GM15510 (cell line): ENCODE measurements around the gene PRKAA1.

ENCODE experiments used
- POLR2A ChIP-seq: IDR thresholded peaks from 3 replicates; pipeline ENCODE4 v1.6.1; 2011; ENCODE audit warnings: borderline replicate concordance; ENCODE audit not compliant: insufficient read length; ENCODE audit errors: extremely low read depth

PRKAA1 gene

GRCh38 chr5:40757400-40757799 lies 40.8 kb downstream of the PRKAA1 start:
- no peak for TF ChIP-seq POLR2A

GRCh38 chr5:40755407-40756365 lies 42.5 kb downstream of the PRKAA1 start, which contains the start of gene TTC33:
Gene TTC33, minus strand, starts transcription at chr5:40755961. Its CDS starts 8,943 bp downstream, at chr5:40747018.
- peak; percentile 40 for TF ChIP-seq POLR2A

DNA sequence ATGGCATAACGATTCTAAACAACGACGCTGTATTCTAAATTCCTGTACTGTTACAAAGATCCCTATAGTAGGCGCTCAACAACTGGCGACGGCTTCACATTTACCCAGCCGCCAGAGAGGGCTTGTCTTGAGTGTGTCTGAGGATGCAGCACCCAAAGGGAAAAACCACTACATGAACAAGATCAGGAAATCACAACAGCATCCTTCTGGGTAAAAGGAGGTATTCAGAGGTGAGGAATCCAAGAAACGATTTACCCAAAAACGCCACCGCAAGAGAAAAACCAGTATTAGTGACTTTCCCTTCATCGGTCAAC lies 43.1 kb downstream of the PRKAA1 start:
- TF ChIP-seq POLR2A = peak; percentile 1

DNA sequence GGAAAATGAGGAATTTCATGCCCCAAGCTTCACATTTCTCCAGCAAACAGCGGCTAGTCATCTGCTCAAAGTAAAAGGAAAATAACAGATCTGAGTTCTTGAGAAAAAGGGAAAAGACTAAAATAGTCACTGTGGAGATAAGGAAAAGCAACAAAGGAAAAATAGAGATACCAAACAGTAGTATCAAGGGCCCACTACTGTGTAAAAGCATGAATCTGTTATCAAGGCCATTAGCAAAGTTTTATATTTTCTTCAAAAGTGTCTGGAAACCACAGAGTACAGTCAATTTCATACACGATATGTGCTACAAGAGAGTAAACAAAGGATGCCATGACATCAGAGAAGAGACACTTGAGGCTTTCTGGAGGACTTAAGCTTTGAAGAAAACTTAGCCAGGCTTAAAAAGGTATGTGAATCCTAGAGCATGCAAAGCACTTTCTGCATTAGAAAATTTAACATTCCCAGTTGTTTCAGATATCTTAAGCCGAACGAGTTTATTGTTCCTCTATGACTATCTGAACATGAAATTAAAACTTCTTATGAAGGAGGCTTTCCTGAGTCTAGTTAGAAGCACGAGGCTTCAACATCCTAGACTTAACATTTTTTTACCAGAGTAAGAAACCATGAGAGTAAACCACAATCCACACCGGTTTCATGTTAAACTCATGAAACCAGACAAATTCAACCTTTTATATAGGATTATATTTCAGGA lies 43.6 kb downstream of the PRKAA1 start:
- no peak for TF ChIP-seq POLR2A

- TF ChIP-seq POLR2A = no peak
Measured at GRCh38 chr5:40746703-40747102, 51.5 kb downstream of the PRKAA1 start.

GRCh38 chr5:40743771-40744170 lies 54.4 kb downstream of the PRKAA1 start:
- no peak for TF ChIP-seq POLR2A

DNA sequence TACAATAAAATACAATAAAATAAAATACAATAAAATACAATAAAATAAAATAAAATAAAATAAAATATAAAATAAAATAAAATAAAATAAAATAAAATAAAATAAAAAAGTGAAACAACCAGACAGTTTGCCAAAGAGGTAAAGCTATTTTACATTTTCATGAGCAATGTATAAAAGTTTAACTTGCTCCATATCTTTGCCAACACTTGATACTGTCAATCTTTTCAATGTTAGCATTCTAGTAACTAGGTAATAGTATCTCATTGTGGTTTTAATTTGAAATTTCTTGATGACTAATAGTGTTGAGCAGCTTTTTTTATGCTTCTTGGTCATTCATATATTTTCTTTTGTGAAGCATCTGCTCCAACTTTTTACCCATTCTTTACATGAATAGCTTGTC lies 59.7 kb downstream of the PRKAA1 start:
- no peak for TF ChIP-seq POLR2A

GRCh38 chr5:40736103-40736875 lies 61.9 kb downstream of the PRKAA1 start:
- no peak for TF ChIP-seq POLR2A

DNA sequence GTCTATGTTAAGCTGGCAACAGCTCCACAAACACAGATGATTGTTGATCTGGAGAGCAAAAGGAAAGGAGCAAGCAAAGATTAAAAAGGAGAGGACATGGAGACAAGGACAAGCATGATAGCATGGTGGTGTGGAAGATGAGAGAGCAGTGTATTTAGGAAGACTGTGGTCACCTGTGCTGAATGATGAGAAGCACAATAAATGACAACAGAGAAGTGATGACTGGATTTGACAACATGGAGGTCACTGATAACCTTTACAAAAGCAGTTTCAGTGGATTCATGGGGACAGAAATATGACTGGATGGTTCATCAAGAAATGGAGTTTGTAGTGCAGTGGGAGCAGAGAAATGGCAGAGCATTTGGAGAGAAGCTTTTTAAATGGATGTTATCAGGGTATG lies 62.6 kb downstream of the PRKAA1 start:
- TF ChIP-seq POLR2A = no peak

DNA sequence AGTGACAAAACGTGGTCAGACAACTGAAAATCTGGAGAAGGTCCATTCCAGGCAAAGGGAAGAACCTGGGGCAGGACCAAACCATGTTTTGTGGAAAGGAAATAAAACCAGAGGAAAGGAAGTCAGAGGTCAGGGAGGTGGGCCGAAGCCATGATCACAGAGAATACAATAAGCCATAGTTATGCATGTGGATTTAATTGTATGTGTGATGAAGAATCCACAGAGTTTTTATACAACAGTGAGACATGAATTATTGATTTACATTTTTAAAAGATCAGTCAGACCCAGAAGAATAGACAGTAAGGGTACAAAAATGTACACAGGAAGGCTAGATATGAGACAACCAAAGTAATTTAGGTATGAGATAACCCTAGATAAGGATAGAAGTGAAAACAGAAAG lies 63.2 kb downstream of the PRKAA1 start:
- no peak for TF ChIP-seq POLR2A

DNA sequence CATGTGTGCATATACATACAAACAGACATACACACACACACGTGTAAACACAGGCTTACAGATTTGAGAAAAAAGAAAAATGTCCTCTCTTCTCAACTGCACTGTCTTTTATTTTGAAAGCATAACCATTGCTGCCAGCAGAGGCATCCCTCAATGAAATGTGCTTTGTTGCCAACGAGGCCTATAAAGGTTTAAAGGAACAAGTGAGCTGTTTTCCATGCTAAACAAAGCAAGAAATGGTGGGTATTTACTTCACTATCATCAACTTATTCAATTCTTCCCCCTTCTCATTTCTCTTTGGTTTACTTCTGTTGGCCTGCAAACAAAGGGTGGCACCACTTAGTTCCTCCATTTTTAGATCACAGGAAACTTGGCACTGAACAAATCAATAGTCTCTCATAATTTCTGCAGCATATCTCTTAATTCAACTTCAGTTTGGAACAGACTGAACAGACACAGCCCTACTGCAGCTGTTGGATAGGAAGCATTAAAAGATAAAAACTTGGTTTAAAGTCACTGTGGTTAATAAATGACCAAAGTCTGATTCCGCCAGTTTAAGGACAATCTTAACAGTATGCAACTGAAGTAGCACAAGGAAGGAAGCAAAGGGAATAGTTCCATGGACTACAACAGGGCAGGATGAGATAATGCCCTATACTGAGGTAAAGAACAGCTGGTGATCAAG lies 64.2 kb downstream of the PRKAA1 start:
- TF ChIP-seq POLR2A = no peak

GRCh38 chr5:40733434-40733833 lies 64.7 kb downstream of the PRKAA1 start:
- no peak for TF ChIP-seq POLR2A

- no peak for TF ChIP-seq POLR2A
Measured at GRCh38 chr5:40720069-40720468, 78.1 kb downstream of the PRKAA1 start.

GRCh38 chr5:40717281-40717680 lies 80.9 kb downstream of the PRKAA1 start:
- no peak for TF ChIP-seq POLR2A
